CMK (cell line): ENCODE data around the gene SYNE1.

Experiments
- DNase-seq: peaks from one replicate; pipeline ENCODE4 v3.0.0-alpha.2; 2010; ENCODE audit warnings: low read depth

SYNE1 gene

GRCh38 chr6:152135755-152136448, 501.3 kb downstream of the SYNE1 start:
- no peak for DNase-seq

DNA sequence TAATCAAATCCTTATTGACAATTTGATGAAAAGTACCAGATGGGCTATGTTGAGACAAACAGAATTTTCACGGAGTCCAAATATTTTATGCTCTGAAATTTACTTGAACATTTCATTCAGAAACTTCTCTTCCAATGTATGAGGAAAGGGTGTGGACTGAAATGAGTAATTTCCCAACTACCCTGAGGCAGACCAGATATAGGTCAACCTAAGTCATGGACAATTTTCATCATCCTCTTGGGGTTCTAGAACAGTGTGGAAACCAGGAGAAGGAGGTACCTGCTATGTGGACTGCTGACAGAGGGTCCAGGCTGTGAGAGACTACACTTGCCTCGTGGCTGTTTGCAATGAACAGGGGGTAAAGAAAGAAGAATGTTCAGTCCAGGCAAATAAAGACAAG, 506.7 kb downstream of the SYNE1 start:
- no peak for DNase-seq

- no peak for DNase-seq
Observed at GRCh38 chr6:152129691-152130151, 507.4 kb downstream of the SYNE1 start.

- DNase-seq, result no peak
Observed at GRCh38 chr6:152127432-152128165, 509.6 kb downstream of the SYNE1 start.

GRCh38 chr6:152124429-152125074, 512.6 kb downstream of the SYNE1 start:
- DNase-seq, result peak; percentile 1

- DNase-seq, result no peak
Observed at GRCh38 chr6:152123076-152123475, 514.1 kb downstream of the SYNE1 start.

GRCh38 chr6:152122434-152122833, 514.7 kb downstream of the SYNE1 start:
- DNase-seq, result no peak

DNA sequence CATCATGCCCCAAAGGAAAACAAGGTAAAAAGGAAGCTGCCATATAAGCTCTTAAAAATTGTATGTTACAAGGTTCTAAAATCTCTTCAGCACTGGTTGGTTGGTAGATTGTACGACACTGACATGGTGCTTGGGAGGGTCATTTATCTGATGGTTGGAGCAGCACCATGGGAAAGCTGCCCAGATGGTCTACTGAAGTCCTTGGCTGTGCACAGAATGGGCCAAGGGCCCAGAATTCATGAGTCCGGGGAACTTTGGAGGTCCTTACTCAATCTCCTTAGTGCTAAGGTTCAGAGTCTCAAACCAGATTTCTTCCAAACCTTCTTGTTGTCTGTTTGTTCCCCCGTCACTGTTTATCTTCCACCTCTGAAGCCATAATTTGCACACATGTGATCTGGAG, 515.3 kb downstream of the SYNE1 start:
- DNase-seq, result no peak

DNA sequence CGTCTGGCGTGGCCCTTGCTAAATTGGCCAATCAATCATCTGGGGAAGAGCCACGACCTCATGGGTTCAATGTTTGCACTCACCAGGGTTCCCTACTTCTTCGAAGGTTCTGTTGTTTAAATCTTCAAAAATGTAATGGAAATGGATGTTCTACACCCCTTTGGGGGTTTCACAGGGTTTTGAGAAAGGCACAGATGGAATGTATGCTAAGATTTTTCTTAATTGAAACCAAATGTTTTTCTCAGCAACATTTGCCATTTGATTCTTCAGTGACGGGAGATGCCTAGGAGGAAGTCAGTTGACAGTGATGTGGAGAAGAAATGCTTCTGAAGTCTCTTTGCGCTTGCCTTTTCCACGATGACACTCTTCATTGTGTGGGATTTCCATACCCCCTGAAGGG, 517.3 kb downstream of the SYNE1 start:
- no peak for DNase-seq

GRCh38 chr6:152118678-152119077, 518.5 kb downstream of the SYNE1 start:
- DNase-seq, result no peak

- no peak for DNase-seq
Observed at GRCh38 chr6:152118224-152118623, 518.9 kb downstream of the SYNE1 start.

DNA sequence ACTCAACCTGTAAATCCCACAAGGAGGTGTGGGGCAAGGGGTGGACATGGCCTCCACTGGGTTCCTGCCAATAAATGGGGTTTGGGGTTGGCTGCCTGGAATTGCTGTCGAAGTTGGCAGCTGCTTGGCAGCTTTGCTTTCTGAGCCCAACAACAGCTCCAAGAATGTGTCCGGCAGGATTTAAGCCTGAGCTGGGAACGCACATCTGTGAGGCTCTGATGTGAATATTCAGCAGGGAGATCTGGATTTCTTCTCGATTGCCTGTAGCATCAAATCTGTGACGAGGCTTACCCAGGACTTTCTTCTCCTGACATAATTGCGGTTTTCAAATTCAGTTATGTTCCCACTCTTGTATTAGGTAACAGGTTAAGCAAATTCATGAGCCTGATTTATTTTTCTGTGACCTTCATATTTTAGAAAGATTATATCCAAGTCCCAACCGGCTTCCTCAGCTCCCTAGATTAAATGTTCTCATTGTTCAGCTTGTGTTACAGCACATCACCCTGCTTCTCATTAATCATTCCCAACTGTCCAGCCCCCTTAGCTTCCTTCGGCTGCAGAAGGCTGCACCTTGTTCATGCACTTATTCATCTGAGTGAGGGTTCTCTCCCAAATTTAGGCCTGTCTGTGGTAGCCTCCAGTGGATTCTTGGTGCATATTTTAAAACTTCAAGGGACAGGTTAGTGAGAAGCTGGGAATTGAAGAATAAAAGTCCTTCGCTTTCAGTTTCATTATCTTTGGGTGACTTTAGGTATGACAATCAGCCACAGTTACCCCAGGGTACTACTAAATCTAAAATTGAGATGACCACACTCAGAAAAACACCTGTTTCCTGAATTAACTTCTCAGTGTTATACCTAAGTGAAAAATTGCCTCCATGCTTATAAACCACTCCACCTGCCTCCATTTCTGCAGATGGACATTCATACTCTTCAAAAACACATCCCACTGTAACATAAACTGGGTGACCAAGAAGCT, 519.7 kb downstream of the SYNE1 start:
- DNase-seq, result no peak

DNA sequence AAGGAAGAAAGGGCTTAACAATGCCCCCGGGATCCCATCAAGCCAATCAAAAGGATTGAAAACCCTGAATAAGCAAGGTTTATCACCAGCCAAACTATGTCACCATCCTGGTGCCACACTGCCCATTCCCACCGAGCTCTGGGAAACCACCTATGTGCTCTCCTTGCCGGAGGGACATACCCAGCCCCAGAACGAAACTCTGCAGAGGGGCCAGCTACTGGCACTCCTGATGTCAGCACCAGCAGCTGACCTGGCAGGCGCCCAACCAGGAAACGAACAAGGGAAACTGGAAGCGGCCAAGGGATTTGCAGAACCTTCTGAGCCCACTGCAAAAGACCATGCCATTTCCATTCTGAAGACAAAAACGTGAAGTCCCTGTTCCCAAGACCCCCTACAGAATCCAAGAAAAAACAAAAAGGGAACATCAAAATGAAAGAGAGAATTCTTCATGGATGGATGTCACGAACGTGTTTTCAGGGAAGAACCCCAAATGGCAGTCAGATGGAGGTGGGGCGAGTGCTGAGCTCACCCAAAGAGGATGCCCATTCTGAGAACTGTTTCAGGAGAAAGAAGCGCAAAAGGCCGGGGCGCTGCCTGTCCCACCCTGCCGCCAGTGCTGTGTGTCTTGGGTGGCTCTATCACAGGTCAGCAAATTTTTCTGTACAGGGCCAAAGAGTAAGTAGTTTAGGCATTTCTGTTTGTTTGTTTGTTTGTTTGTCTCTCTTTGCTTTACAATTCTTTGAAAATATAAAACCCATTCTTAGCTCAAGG, 524.5 kb downstream of the SYNE1 start:
- DNase-seq, result no peak

DNA sequence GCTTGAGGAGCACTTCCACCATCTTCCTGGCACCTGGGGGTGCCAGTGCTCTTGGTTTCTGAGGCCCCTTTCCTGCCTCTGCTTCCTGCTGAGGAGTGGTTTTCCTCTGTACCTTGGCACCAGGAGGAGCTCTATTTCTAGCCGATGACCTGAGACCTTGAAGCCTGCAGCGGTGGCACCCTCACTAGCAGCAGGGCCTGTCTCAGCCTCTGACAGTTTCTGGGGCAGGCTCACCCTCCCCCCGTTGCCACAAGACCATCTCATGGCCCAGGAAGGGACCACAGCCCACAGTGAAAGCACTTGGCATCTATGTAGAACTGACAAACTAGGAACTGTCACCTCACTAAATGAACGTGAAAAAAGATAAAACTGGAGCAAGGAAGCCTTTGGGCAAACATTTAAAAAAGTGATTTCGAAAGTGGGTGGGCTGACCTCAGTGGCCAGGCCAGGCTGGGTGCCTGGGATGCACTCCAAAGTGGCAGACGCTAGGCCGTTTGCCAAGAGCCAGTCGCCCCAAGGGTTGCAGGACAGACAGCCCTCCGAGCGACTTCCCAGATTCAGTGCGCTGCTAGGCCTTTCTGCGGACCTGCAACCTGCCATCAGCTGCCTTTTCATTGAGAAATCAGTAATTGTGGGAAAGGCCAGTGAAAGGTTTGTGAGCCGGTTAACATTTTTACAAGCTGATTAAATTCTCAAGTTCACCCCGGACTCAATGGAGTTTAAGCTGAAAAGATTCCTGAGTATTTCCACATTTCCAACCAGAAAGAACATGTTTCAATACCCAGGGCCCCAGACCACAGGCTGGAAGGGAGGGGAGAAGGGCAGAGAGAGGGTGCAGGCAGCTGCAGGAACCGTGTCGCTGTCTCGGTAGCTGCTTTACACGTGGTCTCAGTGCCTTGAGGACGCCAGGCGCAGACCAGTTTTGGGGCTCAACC, 526.0 kb downstream of the SYNE1 start:
- DNase-seq, result no peak

DNA sequence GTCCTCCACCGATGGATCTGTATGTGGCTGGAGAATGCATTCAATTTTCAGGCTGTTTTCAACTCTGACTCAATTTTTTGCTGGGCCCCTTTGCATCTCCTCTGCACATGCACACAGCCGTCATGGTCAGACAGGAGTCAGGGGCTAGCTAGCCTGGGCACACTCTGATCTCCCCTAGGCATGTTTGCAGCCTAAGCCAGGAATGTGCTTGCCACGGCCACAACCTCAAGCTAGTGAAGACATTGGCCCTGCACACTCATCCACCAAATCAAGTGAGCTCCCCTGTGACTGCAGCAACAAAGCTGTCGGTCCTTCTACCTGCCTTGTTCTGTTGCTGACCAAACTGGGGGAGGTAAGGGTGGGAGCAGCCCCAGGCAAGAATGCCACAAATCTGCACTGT, 529.2 kb downstream of the SYNE1 start:
- no peak for DNase-seq

- DNase-seq, result no peak
Observed at GRCh38 chr6:152100183-152100618, 537.0 kb downstream of the SYNE1 start.

DNA sequence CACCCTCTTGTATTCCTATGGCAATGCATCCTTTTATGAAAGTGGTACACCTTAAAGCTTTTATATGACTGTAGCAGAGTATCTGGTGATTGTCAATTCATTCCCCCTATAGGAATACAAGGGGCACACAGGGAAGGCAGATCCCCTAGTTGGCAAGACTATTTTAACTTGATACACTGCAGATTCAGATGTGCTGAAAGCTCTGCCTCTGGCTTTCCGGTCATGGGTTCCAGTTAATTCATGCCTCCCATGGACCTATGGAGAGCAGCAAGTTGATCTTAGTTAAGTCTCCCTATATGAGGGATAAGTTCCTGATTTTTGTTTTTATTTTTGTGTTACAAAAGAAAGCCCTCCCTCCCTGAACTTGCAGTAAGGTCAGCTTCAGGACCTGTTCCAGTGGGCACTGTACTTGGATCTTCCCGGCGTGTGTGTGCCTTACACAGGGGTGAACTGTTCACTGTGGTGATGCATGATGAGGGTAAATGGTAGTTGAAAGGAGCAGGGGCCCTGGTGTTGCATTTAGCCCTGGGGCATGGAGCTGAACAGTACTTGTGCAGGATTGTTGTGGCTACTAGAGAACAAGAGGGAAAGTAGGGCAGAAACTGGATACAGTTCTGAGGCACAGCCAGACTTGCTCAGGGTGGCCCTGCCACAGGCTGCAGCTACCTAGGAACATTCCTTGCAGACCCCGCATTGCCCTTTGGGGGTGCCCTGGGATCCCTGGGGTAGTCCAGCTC, 537.5 kb downstream of the SYNE1 start:
- no peak for DNase-seq

GRCh38 chr6:152098683-152099082, 538.5 kb downstream of the SYNE1 start:
- DNase-seq, result no peak

- no peak for DNase-seq
Observed at GRCh38 chr6:152096863-152097496, 540.2 kb downstream of the SYNE1 start.
